HG03342 (cell line): ENCODE results near the gene CLSTN2.

Source experiments
- ATAC-seq: cut with Tn5 transposase; IDR thresholded peaks from one replicate; pipeline ENCODE4 v1.9.1; 2021; ENCODE audit warnings: mild to moderate bottlenecking, moderate library complexity; ENCODE audit not compliant: unreplicated experiment

Gene CLSTN2

GRCh38 chr3:139940622-139941021, 5.6 kb downstream of the CLSTN2 start:
- ATAC-seq, result no peak

- no peak for ATAC-seq
These were observed 6.6 kb downstream of the CLSTN2 start for GRCh38 chr3:139941580-139941979.

GRCh38 chr3:139944256-139944910, 9.4 kb downstream of the CLSTN2 start:
- ATAC-seq, result no peak

- no peak for ATAC-seq
These were observed 10.4 kb downstream of the CLSTN2 start for GRCh38 chr3:139945386-139945785.

GRCh38 chr3:139945942-139946341, 11.0 kb downstream of the CLSTN2 start:
- no peak for ATAC-seq

GRCh38 chr3:139948467-139948866, 13.5 kb downstream of the CLSTN2 start:
- no peak for ATAC-seq

- ATAC-seq, result no peak
These were observed 13.9 kb downstream of the CLSTN2 start for GRCh38 chr3:139948898-139949297.

GRCh38 chr3:139953131-139953910, 18.3 kb downstream of the CLSTN2 start:
- ATAC-seq, result no peak

- ATAC-seq, result no peak
These were observed 19.3 kb downstream of the CLSTN2 start for GRCh38 chr3:139954146-139954860.

GRCh38 chr3:139957844-139958243, 22.9 kb downstream of the CLSTN2 start:
- ATAC-seq, result no peak

- no peak for ATAC-seq
These were observed 34.4 kb downstream of the CLSTN2 start for GRCh38 chr3:139969386-139969785.

GRCh38 chr3:139970526-139970925, 35.5 kb downstream of the CLSTN2 start:
- no peak for ATAC-seq

- no peak for ATAC-seq
These were observed 39.9 kb downstream of the CLSTN2 start for GRCh38 chr3:139974809-139975425.

GRCh38 chr3:139975594-139976365, 40.8 kb downstream of the CLSTN2 start:
- ATAC-seq, result no peak

- no peak for ATAC-seq
These were observed 44.0 kb downstream of the CLSTN2 start for GRCh38 chr3:139978966-139979365.

- ATAC-seq, result no peak
These were observed 45.0 kb downstream of the CLSTN2 start for GRCh38 chr3:139979991-139980390.

GRCh38 chr3:139982404-139982803, 47.4 kb downstream of the CLSTN2 start:
- ATAC-seq, result no peak

GRCh38 chr3:139985576-139985975, 50.6 kb downstream of the CLSTN2 start:
- no peak for ATAC-seq

- no peak for ATAC-seq
These were observed 52.9 kb downstream of the CLSTN2 start for GRCh38 chr3:139987908-139988307.

GRCh38 chr3:139988472-139989156, 53.6 kb downstream of the CLSTN2 start:
- ATAC-seq, result no peak
